AG04450 (cell line): Measurements from ENCODE around the gene NUP188. TPM values are rescaled to one million over a fixed set of nuclear protein-coding genes. Genes with fewer than 3 reads are reported as not detected.

Experiments
- CTCF ChIA-PET: fragments of 300-600, 350-600 bp; formaldehyde crosslinking; extraction: SDS; loops from one replicate; lab custom pipeline; 2022; ENCODE audit warnings: antibody characterized with exemption, inconsistent platforms; lab: Charles Lee
- POLR2A ChIA-PET: fragments of 350-600 bp; formaldehyde crosslinking; extraction: SDS; loops from one replicate; lab custom pipeline; 2021; ENCODE audit warnings: antibody characterized with exemption, inconsistent platforms; lab: Yijun Ruan, JAX
- DNase-seq: peaks from one replicate; pipeline ENCODE4 v3.0.0-alpha.2; 2011; ENCODE audit warnings: low read depth, low spot score
- H3K27ac ChIP-seq: one replicate; pipeline ENCODE4 v1.5.1; 2012; ENCODE audit warnings: low read depth, low read length, control low read depth
- H3K27me3 ChIP-seq: one replicate; pipeline ENCODE4 v1.6.0; 2012; ENCODE audit warnings: low read length; ENCODE audit not compliant: control insufficient read depth, insufficient read depth
- H3K4me3 ChIP-seq: 2 replicates; pipeline ENCODE4 v1.5.1; 2011; ENCODE audit warnings: mild to moderate bottlenecking, low read depth, low read length, control low read depth
- H3K9me3 ChIP-seq: 2 replicates; pipeline ENCODE4 v1.5.1; 2012; ENCODE audit warnings: low read length; ENCODE audit not compliant: control insufficient read depth, insufficient read depth
- CTCF ChIP-seq: IDR thresholded peaks from 2 replicates; pipeline ENCODE4 v1.5.1; 2011; ENCODE audit warnings: low read depth, low read length, control low read depth, inconsistent platforms
- polyA plus RNA-seq: library from polyadenylated mRNA; depleted of rRNA; stranded (reverse); fragments of >200 nt; gene quantifications from 2 replicates; pipeline ENCODE4 v1.2.3, GENCODE V29; 2011

NUP188 gene
- polyA plus RNA-seq, 1 experiment, result 46.3 TPM

GRCh38 chr9:129005336-129005997, 58.0 kb downstream of the NUP188 start:
- no peaks in the 10 kb centered on the region for H3K27me3 ChIP-seq
- POLR2A ChIA-PET, result interaction anchor here (0.5 kb wide), 1 partner anchor 23 kb away, joined by 4 read pairs; no protein-coding TSS in a partner anchor
- H3K4me3 ChIP-seq, result no peak overlapping the region
- H3K27ac ChIP-seq, result no peak overlapping the region
- CTCF ChIA-PET, result interaction anchor here (0.5 to 2.4 kb wide), 7 partner anchors 11 to 24 kb away, joined by 3 to 6 read pairs (median 3); partner anchors contain the start of gene SH3GLB2
- DNase-seq, result no peak
- no peak for TF ChIP-seq CTCF
- H3K9me3 ChIP-seq, result no peaks in the 10 kb centered on the region

- peak; percentile 23 for DNase-seq
- no peaks in the 10 kb centered on the region for H3K27me3 ChIP-seq
- H3K9me3 ChIP-seq, result no peaks in the 10 kb centered on the region
- peak; percentile 96 for TF ChIP-seq CTCF
- H3K27ac ChIP-seq, result peak overlapping the region; percentile 52
- POLR2A ChIA-PET, result interaction anchor here (0.5 to 0.7 kb wide), 3 partner anchors 24 to 108 kb away, joined by 3 to 4 read pairs (median 3); no protein-coding TSS in a partner anchor
- no peak overlapping the region for H3K4me3 ChIP-seq
- CTCF ChIA-PET, result interaction anchor here (0.6 to 2.4 kb wide), 10 partner anchors 8 to 23 kb away, joined by 3 to 14 read pairs (median 4); partner anchors contain the start of gene SH3GLB2
These were observed 59.0 kb downstream of the NUP188 start for GRCh38 chr9:129006328-129007034.

- Histone ChIP-seq H3K4me3 (no peak overlapping the region), H3K9me3 (no peaks in the 10 kb centered on the region; the same call in 1 of the 2 replicates), H3K27me3 (no peaks in the 10 kb centered on the region), H3K27ac (peak overlapping the region; percentile 52)
- POLR2A ChIA-PET, result interaction anchor here (0.7 kb wide), 1 partner anchor 59 kb away, joined by 3 read pairs; no protein-coding TSS in a partner anchor
- CTCF ChIA-PET, result interaction anchor here (0.5 to 1.9 kb wide), 7 partner anchors 8 to 57 kb away, joined by 3 to 14 read pairs (median 4); partner anchors contain the start of gene SH3GLB2
- no peak for DNase-seq
- no peak for TF ChIP-seq CTCF
These were observed 59.7 kb downstream of the NUP188 start for GRCh38 chr9:129007035-129007765.

GRCh38 chr9:129007766-129008468, 60.4 kb downstream of the NUP188 start:
- no peak for DNase-seq
- CTCF ChIA-PET, result interaction anchor here (0.8 to 1.9 kb wide), 4 partner anchors 10 to 57 kb away, joined by 3 to 14 read pairs (median 6); partner anchors contain the start of gene SH3GLB2
- Histone ChIP-seq H3K27ac (no peak overlapping the region), H3K4me3 (no peak overlapping the region), H3K27me3 (no peaks in the 10 kb centered on the region), H3K9me3 (no peaks in the 10 kb centered on the region; the same call in 1 of the 2 replicates)
- TF ChIP-seq CTCF, result no peak
- POLR2A ChIA-PET, result no interaction called here
